RWPE1 (cell line): ENCODE results near the gene ZNF460.
"Not testable (repeated sequence)": the region's sequence is repeated elsewhere in the genome, so short reads cannot be mapped to it uniquely, and the experiment has no call there.

Source experiments
- CTCF ChIA-PET: fragments of 350-600 bp; sonication (Branson Sonifier 250); formaldehyde crosslinking; extraction: SDS; loops from one replicate; lab custom pipeline; 2021; lab: Yijun Ruan, JAX
- POLR2A ChIA-PET: fragments of 400-600 bp; formaldehyde crosslinking; extraction: SDS; loops from one replicate; lab custom pipeline; 2020; ENCODE audit warnings: antibody characterized with exemption; ENCODE audit not compliant: low non-redundant PET; lab: Yijun Ruan, JAX
- DNase-seq: peaks from one replicate; pipeline ENCODE4 v3.0.0; 2012; ENCODE audit warnings: low spot score
- H3K27ac ChIP-seq: fragments of 450-650 bp; 2 replicates; pipeline ENCODE4 v1.5.1; 2017
- CTCF ChIP-seq: fragments of 450-650 bp; conservative IDR thresholded peaks from 2 replicates; pipeline ENCODE4 v1.5.1; 2017; ENCODE audit warnings: low read depth, mild to moderate bottlenecking

Gene ZNF460

GRCh38 chr19:57242821-57243220 is 37.5 kb upstream of the ZNF460 start:
- ChIA-PET POLR2A (no interaction called here), CTCF (no interaction called here)
- DNase-seq, result no peak
- no peak for TF ChIP-seq CTCF
- no peak overlapping the region for H3K27ac ChIP-seq

GRCh38 chr19:57244513-57244912 is 35.8 kb upstream of the ZNF460 start:
- CTCF ChIA-PET, result no interaction called here
- no peak for TF ChIP-seq CTCF

GRCh38 chr19:57245066-57245465 is 35.2 kb upstream of the ZNF460 start:
- POLR2A ChIA-PET, result no interaction called here

More at GRCh38 chr19:57244513-57244912, 35.8 kb upstream of the ZNF460 start:
- no peak overlapping the region for H3K27ac ChIP-seq
- no peak for DNase-seq
- POLR2A ChIA-PET, result no interaction called here

GRCh38 chr19:57245959-57246358 is 34.3 kb upstream of the ZNF460 start:
- CTCF ChIA-PET, result no interaction called here
- POLR2A ChIA-PET, result no interaction called here

More at GRCh38 chr19:57245066-57245465, 35.2 kb upstream of the ZNF460 start:
- no peak for DNase-seq
- CTCF ChIA-PET, result no interaction called here
- H3K27ac ChIP-seq, result no peak overlapping the region
- no peak for TF ChIP-seq CTCF

GRCh38 chr19:57248646-57249045 is 31.6 kb upstream of the ZNF460 start:
- no peak for DNase-seq
- no peak overlapping the region for H3K27ac ChIP-seq
- ChIA-PET POLR2A (no interaction called here), CTCF (no interaction called here)
- TF ChIP-seq CTCF, result no peak

More at GRCh38 chr19:57245959-57246358, 34.3 kb upstream of the ZNF460 start:
- TF ChIP-seq CTCF, result no peak
- no peak overlapping the region for H3K27ac ChIP-seq
- DNase-seq, result no peak

GRCh38 chr19:57249329-57249728 is 31.0 kb upstream of the ZNF460 start:
- no peak for DNase-seq
- POLR2A ChIA-PET, result no interaction called here
- CTCF ChIA-PET, result no interaction called here
- no peak overlapping the region for H3K27ac ChIP-seq
- no peak for TF ChIP-seq CTCF

- DNase-seq, CTCF ChIA-PET, H3K27ac ChIP-seq, POLR2A ChIA-PET: not testable (repeated sequence)
These were observed 26.5 kb upstream of the ZNF460 start for GRCh38 chr19:57253767-57254166.
